Heart right ventricle (tissue), 16 donors: ENCODE results near the gene GPHN. TPM values are rescaled to one million over a fixed set of nuclear protein-coding genes. Genes with fewer than 3 reads are reported as not detected.
A peak's percentile ranks its signal among the peaks of the same experiment; 100 is the strongest.

Source experiments
- ATAC-seq, 8 donors: fragments of 200-7000 bp; cut with Tn5 transposase; one replicate each; pipeline ENCODE4 v1.9.1; 2020; ENCODE audit warnings: mild to moderate bottlenecking in 8 of 8, moderate library complexity in 8 of 8, moderate number of reproducible peaks in 1 of 8
- DNase-seq, 2 donors: peaks; one replicate each; pipeline ENCODE4 v3.0.0-alpha.2; 2020
- H3K27ac ChIP-seq, 10 donors: fragments of 200-600 bp; sonication (generic) in 2 of 10; one replicate each; pipeline versions ENCODE4 v1.5.0 to v1.8.0; 2020 to 2022; ENCODE audit warnings: mild to moderate bottlenecking in 3 of 10
- H3K27me3 ChIP-seq, 7 donors: fragments of 200-600 bp; one replicate each; pipeline ENCODE4 v1.8.0; 2021 to 2022; ENCODE audit warnings: mild to moderate bottlenecking in 2 of 7
- H3K36me3 ChIP-seq, 9 donors: fragments of 200-600 bp; sonication (generic) in 1 of 9; one replicate each; pipeline versions ENCODE4 v1.5.0 to v1.8.0; 2020 to 2022; ENCODE audit warnings: mild to moderate bottlenecking in 2 of 9
- H3K4me1 ChIP-seq, 9 donors: fragments of 200-600 bp; sonication (generic) in 1 of 9; one replicate each; pipeline versions ENCODE4 v1.5.0 to v1.8.0; 2020 to 2022; ENCODE audit warnings: mild to moderate bottlenecking in 4 of 9
- H3K4me3 ChIP-seq, 10 donors: fragments of 200-600 bp; sonication (generic) in 2 of 10; one replicate each; pipeline versions ENCODE4 v1.5.0 to v1.8.0; 2020 to 2022; ENCODE audit warnings: mild to moderate bottlenecking in 7 of 10, moderate library complexity in 2 of 10
- H3K9me3 ChIP-seq, 11 donors: fragments of 200-600 bp in 10 of 11; sonication (generic) in 2 of 11; one replicate each; pipeline versions ENCODE4 v1.5.0 to v1.8.0; 2013 to 2022; ENCODE audit warnings: mild to moderate bottlenecking in 2 of 11, control low read depth in 1 of 11, moderate library complexity in 1 of 11
- CTCF ChIP-seq, 9 donors: fragments of 200-600 bp; sonication (generic) in 2 of 9; IDR thresholded peaks; one replicate each; pipeline versions ENCODE4 v1.5.0 to v1.8.0; 2021 to 2022; ENCODE audit warnings: antibody characterized with exemption in 9 of 9, mild to moderate bottlenecking in 5 of 9, moderate library complexity in 1 of 9
- WGBS, 2 donors: extraction: QIAGEN DNeasy Blood & Tissue Kit; methylation state at CpG; one replicate each; pipeline ENCODE4 v1.1.7; 2013; ENCODE audit warnings: inconsistent platforms in 1 of 2; 5-methylcytosine and 5-hydroxymethylcytosine counted together
- intact Hi-C, 10 donors: fragments of 100-400 bp; cut with DNase I; formaldehyde crosslinking; loops; one replicate each; pipeline versions ENCODE4 v1.11.1 to v1.14.2; 2022
- polyA plus RNA-seq, 2 donors: library from polyadenylated mRNA; stranded (reverse); fragments of 200-250 nt; gene quantifications; one replicate each; pipeline ENCODE4 v1.2.3, GENCODE V29; 2013
- total RNA-seq, 10 donors: library from RNA; stranded (reverse); fragmentation: NEBNext Ultra II Directional in 3 of 10; extraction: Animal tissue kit (Norgen Biotek cat#: 25700) in 3 of 10; gene quantifications; one replicate each; pipeline versions ENCODE4 v1.2.1 to v1.2.4, GENCODE V29; 2021 to 2023
- donor health status: Arrhythmogenic right ventricular cardiomyopathy.
- donor health status: ischemic (EF 13 %, LVEDD 7.1; RV severe dilation, severe dysfunction).
- donor health status: healthy with polysubstance abuse.
- donor health status: DM: no; HTN: yes; CAD: no.
- donor health status: DM: no; HTN: no; CAD: no.
- donor health status: ischemic (EF 25% LVEDD 6.9; RV normal size, moderate dysfunction).
- donor health status: ischemic (EF 25% LVEDD 5.7; RV mildly dilated, moderate dysfunction).
- donor health status: healthy.
- donor health status: DM: yes; HTN: yes; CAD: no.
- donor health status: Ischemic cardiomyopathy.
- donor health status: ischemic (EF 35%, LVEDD 5.7; RV mildly dilated, moderate dysfunction).
- donor health status: nonischemic (EF 11% LVEDD 7.7; RV severe dilation, severe dysfunction).
- donor health status: DM: yes; HTN: yes; CAD: no.
- donor health status: PGD.
- donor health status: ischemic (EF 29% LVEDD 5.4; RV normal size, mild dysfunction).
- donor health status: nonischemic (EF 23%, LVEDD 6.1; RV moderate dilation, normal function).

GPHN gene
- total and polyA plus RNA-seq, 12 donors, result 12.2 to 48.0 (median 32.2) TPM

GRCh38 chr14:67133144-67133543, 625.2 kb downstream of the GPHN start:
- H3K4me1 ChIP-seq, result no peaks in the 10 kb centered on the region

DNA sequence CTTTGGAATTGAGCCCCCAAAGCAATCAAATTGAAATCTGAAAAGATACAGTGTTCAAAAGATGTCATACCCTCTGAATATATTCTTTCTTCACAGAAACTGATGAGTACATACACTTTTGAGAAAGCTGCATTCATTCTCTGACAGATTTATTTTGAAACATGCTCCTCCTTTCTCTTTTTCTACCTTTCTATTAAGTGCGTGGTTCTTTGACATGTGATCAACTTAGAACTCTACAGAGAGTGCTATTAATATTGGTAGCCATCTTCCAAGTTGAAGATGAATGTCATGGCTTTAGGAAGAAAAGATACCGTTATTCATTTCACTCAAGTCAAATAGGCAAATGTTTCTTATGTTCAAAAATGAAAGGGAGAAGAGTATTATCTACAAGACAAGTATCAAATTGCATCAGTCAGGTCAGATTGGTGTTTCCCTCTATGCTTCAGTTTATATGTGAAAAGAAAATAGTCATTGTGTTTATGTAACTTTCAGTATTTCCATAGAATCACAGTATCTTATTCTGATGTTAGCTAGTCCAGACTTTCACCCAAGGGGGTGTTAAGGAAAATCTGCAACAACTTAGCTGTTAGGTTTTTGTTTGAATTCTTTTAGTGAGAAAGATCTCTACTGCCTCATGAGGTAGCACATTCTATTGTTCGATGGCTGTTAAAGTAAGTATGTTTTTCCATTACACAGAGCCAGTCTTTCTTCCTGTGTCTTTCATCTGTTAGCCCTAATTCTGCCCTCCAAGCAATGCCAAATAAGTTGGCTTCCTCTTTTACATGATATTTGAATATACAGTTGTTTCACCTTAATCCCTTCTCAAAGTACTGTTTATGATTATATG, 625.9 kb downstream of the GPHN start:
- H3K27me3 ChIP-seq, result no peaks in the 10 kb centered on the region
- TF ChIP-seq CTCF (IDR thresholded peaks at IDR 0.05), result no peak
- DNase-seq, result no peak

More at GRCh38 chr14:67133144-67133543, 625.2 kb downstream of the GPHN start:
- Histone ChIP-seq H3K9me3 (no peaks in the 10 kb centered on the region), H3K4me3 (no peak overlapping the region), H3K36me3 (peaks cover 0 to 25% (median 0%) of the 10 kb centered on the region in 9 donors), H3K27ac (no peak overlapping the region), H3K27me3 (no peaks in the 10 kb centered on the region)
- no peak for DNase-seq
- ATAC-seq, result no peak
- intact Hi-C loops, result loop anchor here in 1 of 10 donors (10.0 kb wide), 1 partner anchor 508 kb away; no protein-coding TSS in a partner anchor
- no peak for TF ChIP-seq CTCF (IDR thresholded peaks at IDR 0.05)

DNA sequence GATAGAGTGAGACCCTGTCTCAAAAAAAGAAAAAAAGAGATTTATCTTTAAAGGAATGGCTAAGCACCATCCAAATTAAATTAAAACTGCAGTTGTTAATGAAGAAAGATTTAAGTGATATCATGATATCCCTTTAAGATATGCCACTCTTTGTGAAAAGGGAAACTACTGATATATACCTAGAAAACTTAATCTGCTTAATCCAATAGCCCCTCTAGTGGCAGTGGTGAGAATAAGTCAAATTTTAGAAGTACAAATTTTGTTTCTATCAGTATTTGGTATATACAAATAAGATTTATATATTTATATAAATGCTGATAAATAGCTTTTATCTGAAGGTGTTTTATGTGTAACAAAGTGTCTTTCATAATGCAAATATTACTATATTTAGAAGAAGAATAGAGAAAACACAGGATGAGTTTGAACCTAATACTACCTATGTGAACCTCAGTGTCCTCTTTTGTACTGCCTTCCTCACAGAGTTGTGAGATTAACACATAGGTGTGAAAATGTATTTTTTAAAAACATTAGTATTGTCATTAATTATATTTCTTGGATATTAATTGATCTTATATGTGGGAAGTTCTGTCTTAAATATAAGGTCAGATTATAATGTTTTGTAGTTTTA, 629.9 kb downstream of the GPHN start:
- H3K9me3 ChIP-seq, result no peaks in the 10 kb centered on the region
- TF ChIP-seq CTCF (IDR thresholded peaks at IDR 0.05), result peak in 7 of 9 donors; percentile 26 to 53 (median 37)
- intact Hi-C loops, result loop anchor here in 1 of 10 donors (10.0 kb wide), 1 partner anchor 513 kb away; no protein-coding TSS in a partner anchor
- H3K4me1 ChIP-seq, result no peaks in the 10 kb centered on the region
- H3K27me3 ChIP-seq, result no peaks in the 10 kb centered on the region
- DNase-seq, result no peak
- no peak for ATAC-seq
- peaks cover 0 to 12% (median 0%) of the 10 kb centered on the region in 9 donors for H3K36me3 ChIP-seq
- H3K27ac ChIP-seq, result no peak overlapping the region
- no peak overlapping the region for H3K4me3 ChIP-seq

More for the DNA sequence above, 625.9 kb downstream of the GPHN start:
- intact Hi-C loops, result loop anchor here in 1 of 10 donors (10.0 kb wide), 1 partner anchor 509 kb away; no protein-coding TSS in a partner anchor
- H3K4me1 ChIP-seq, result no peaks in the 10 kb centered on the region
- no peak overlapping the region for H3K4me3 ChIP-seq
- H3K36me3 ChIP-seq, result peaks cover 0 to 20% (median 0%) of the 10 kb centered on the region in 9 donors
- ATAC-seq, result no peak
- 84% methylated on average over 3 of the region's 3 CpGs for WGBS, 2 donors
- no peak overlapping the region for H3K27ac ChIP-seq
- H3K9me3 ChIP-seq, result no peaks in the 10 kb centered on the region

DNA sequence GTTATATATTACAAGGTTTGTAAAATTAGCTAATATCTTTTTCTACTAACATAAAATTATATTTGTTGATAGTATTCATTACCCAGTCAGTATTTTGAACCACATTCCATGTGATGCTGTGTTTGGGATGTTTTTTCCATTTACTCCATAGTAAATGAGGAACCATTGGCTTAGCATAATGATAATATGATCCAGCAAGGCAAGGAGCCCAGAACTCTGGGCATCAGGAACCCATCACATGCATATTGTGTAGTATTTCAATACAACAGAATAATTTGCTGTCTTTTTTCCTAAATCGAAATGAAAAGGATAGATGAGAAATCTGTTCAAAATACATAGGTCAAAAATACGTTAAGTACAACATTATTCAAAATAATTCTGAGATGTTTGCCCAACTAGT, 632.6 kb downstream of the GPHN start:
- no peaks in the 10 kb centered on the region for H3K4me1 ChIP-seq
- no peak overlapping the region for H3K27ac ChIP-seq
- intact Hi-C loops, result no loop called here
- H3K27me3 ChIP-seq, result no peaks in the 10 kb centered on the region
- H3K36me3 ChIP-seq, result peaks cover 0 to 36% (median 0%) of the 10 kb centered on the region in 9 donors
- ATAC-seq (no peak), DNase-seq (no peak)
- no peak for TF ChIP-seq CTCF (IDR thresholded peaks at IDR 0.05)
- no peak overlapping the region for H3K4me3 ChIP-seq
- no peaks in the 10 kb centered on the region for H3K9me3 ChIP-seq
- WGBS, 2 donors, result 74 to 80% methylated on average over 2 of the region's 2 CpGs
